WTC11 (cell line): ENCODE data around the gene LAPTM5. TPM values are rescaled to one million over a fixed set of nuclear protein-coding genes. Genes with fewer than 3 reads are reported as not detected.

Source experiments
- ATAC-seq: fragments of 200-7000 bp; cut with Tn5 transposase; 2 replicates; pipeline ENCODE4 v1.10.0; 2021; ENCODE audit warnings: mild to moderate bottlenecking, moderate library complexity
- CTCF ChIA-PET: fragments of 300-600 bp; sonication (Branson Sonifier 250); formaldehyde crosslinking; loops from one replicate; lab custom pipeline; 2021; ENCODE audit warnings: antibody characterized with exemption; lab: Charles Lee
- POLR2A ChIA-PET: fragments of 350-600 bp; sonication (Branson Sonifier 250); formaldehyde crosslinking; loops from one replicate; lab custom pipeline; 2021; ENCODE audit warnings: antibody characterized with exemption; lab: Charles Lee
- DNase-seq: peaks from one replicate; pipeline ENCODE4 v3.0.0; 2021; ENCODE audit warnings: low spot score
- H3K27ac Mint-ChIP-seq: 2 replicates; pipeline ENCODE4 v1.8.0; 2021; ENCODE audit warnings: mixed read lengths
- H3K27me3 Mint-ChIP-seq: 2 replicates; pipeline ENCODE4 v1.8.0; 2021; ENCODE audit warnings: low read depth, mild to moderate bottlenecking, moderate library complexity, mixed read lengths
- H3K36me3 Mint-ChIP-seq: 2 replicates; pipeline ENCODE4 v1.8.0; 2021; ENCODE audit warnings: mixed read lengths
- H3K4me1 Mint-ChIP-seq: 2 replicates; pipeline ENCODE4 v1.8.0; 2022; ENCODE audit warnings: mixed read lengths
- H3K4me3 Mint-ChIP-seq: 2 replicates; pipeline ENCODE4 v1.8.0; 2021; ENCODE audit warnings: mild to moderate bottlenecking, moderate library complexity, mixed read lengths
- H3K9me3 Mint-ChIP-seq: 2 replicates; pipeline ENCODE4 v1.8.0; 2021; ENCODE audit warnings: mixed read lengths
- ATF3 ChIP-seq: sonication (generic); formaldehyde crosslinking; conservative IDR thresholded peaks from 2 replicates; pipeline ENCODE4 v1.8.1; 2022; ENCODE audit warnings: mild to moderate bottlenecking, missing genetic modification reagents
- CDX4 ChIP-seq: fragments of 250-450 bp; sonication (Bioruptor Pico); IDR thresholded peaks from 2 replicates; pipeline ENCODE4 v1.9.0; 2021; ENCODE audit warnings: moderate library complexity, mild to moderate bottlenecking, inconsistent platforms, borderline replicate concordance
- CREB1 ChIP-seq: sonication (generic); formaldehyde crosslinking; IDR thresholded peaks from 2 replicates; pipeline ENCODE4 v1.8.0; 2023; ENCODE audit warnings: mild to moderate bottlenecking, missing genetic modification reagents
- FOXK1 ChIP-seq: sonication (generic); formaldehyde crosslinking; IDR thresholded peaks from 2 replicates; pipeline ENCODE4 v1.8.0; 2022; ENCODE audit warnings: mild to moderate bottlenecking, moderate library complexity, missing genetic modification reagents
- HMGA2 ChIP-seq: fragments of 250-450 bp; sonication (Bioruptor Pico); IDR thresholded peaks from 2 replicates; pipeline ENCODE4 v1.4.0; 2021; ENCODE audit warnings: mild to moderate bottlenecking, moderate library complexity
- JAZF1 ChIP-seq: fragments of 250-450 bp; sonication (Bioruptor Pico); IDR thresholded peaks from 2 replicates; pipeline ENCODE4 v1.9.0; 2021; ENCODE audit warnings: moderate library complexity, mild to moderate bottlenecking, inconsistent platforms
- KAT7 ChIP-seq: sonication (generic); formaldehyde crosslinking; IDR thresholded peaks from 2 replicates; pipeline ENCODE4 v1.8.1; 2023; ENCODE audit warnings: missing genetic modification reagents, mild to moderate bottlenecking, borderline replicate concordance
- NFYB ChIP-seq: sonication (generic); formaldehyde crosslinking; conservative IDR thresholded peaks from 2 replicates; pipeline ENCODE4 v1.8.0; 2022; ENCODE audit warnings: low read depth, missing genetic modification reagents
- PREB ChIP-seq: sonication (generic); formaldehyde crosslinking; IDR thresholded peaks from 2 replicates; pipeline ENCODE4 v1.8.1; 2022; ENCODE audit warnings: mild to moderate bottlenecking, missing genetic modification reagents, moderate library complexity, borderline replicate concordance
- SMAD3 ChIP-seq: sonication (generic); formaldehyde crosslinking; IDR thresholded peaks from 2 replicates; pipeline ENCODE4 v1.8.0; 2022; ENCODE audit warnings: missing genetic modification reagents, mild to moderate bottlenecking, borderline replicate concordance
- USF1 ChIP-seq: sonication (generic); formaldehyde crosslinking; IDR thresholded peaks from 2 replicates; pipeline ENCODE4 v1.8.0; 2022; ENCODE audit warnings: mild to moderate bottlenecking, missing genetic modification reagents
- ZNF138 ChIP-seq: sonication (generic); formaldehyde crosslinking; conservative IDR thresholded peaks from 2 replicates; pipeline ENCODE4 v1.8.1; 2022; ENCODE audit warnings: mild to moderate bottlenecking, moderate library complexity, missing genetic modification reagents
- ZNF317 ChIP-seq: sonication (generic); formaldehyde crosslinking; IDR thresholded peaks from 2 replicates; pipeline ENCODE4 v1.8.1; 2023; ENCODE audit warnings: low read depth, mild to moderate bottlenecking, moderate library complexity, missing genetic modification reagents, borderline replicate concordance
- ZNF423 ChIP-seq: fragments of 250-450 bp; sonication (Bioruptor Pico); IDR thresholded peaks from 2 replicates; pipeline ENCODE4 v2.1.2; 2022; ENCODE audit warnings: mild to moderate bottlenecking, moderate library complexity
- ZNF512 ChIP-seq: sonication (generic); formaldehyde crosslinking; IDR thresholded peaks from 2 replicates; pipeline ENCODE4 v1.8.1; 2022; ENCODE audit warnings: missing genetic modification reagents, borderline replicate concordance
- total RNA-seq: library from RNA; stranded (reverse); gene quantifications from 3 replicates; pipeline ENCODE4 v1.2.3, GENCODE V29; 2021
- TF ChIP-seq, protein P1 (sequence below): sonication (generic); formaldehyde crosslinking; IDR thresholded peaks from 2 replicates; pipeline ENCODE4 v1.8.1; 2023; ENCODE audit warnings: mild to moderate bottlenecking, missing genetic modification reagents, moderate library complexity
- TF ChIP-seq, protein P2 (sequence below): sonication (generic); formaldehyde crosslinking; IDR thresholded peaks from 2 replicates; pipeline ENCODE4 v1.8.1; 2022; ENCODE audit warnings: mild to moderate bottlenecking, moderate library complexity, missing genetic modification reagents
- TF ChIP-seq, protein P3 (sequence below): sonication (generic); formaldehyde crosslinking; IDR thresholded peaks from 2 replicates; pipeline ENCODE4 v1.8.1; 2023; ENCODE audit warnings: mild to moderate bottlenecking, missing genetic modification reagents, borderline replicate concordance
- TF ChIP-seq, protein P4 (sequence below): sonication (generic); formaldehyde crosslinking; IDR thresholded peaks from 2 replicates; pipeline ENCODE4 v1.8.1; 2023; ENCODE audit warnings: mild to moderate bottlenecking, missing genetic modification reagents

Gene LAPTM5
- total RNA-seq, 1 experiment from 2014 or later, result 1.3 TPM

GRCh38 chr1:30701258-30701633, 56.3 kb downstream of the LAPTM5 start:
- no peak for DNase-seq
- H3K9me3 Mint-ChIP-seq, result no peaks in the 10 kb centered on the region
- peaks cover 6% of the 10 kb centered on the region for H3K4me1 Mint-ChIP-seq
- no peak overlapping the region for H3K4me3 Mint-ChIP-seq
- no peaks in the 10 kb centered on the region for H3K36me3 Mint-ChIP-seq
- TF ChIP-seq FOXK1 (CRISPR knock-in tag), result no peak
- TF ChIP-seq ZNF512 (CRISPR knock-in tag), result no peak
- TF ChIP-seq PREB (CRISPR knock-in tag), result no peak
- TF ChIP-seq, protein P1, sequence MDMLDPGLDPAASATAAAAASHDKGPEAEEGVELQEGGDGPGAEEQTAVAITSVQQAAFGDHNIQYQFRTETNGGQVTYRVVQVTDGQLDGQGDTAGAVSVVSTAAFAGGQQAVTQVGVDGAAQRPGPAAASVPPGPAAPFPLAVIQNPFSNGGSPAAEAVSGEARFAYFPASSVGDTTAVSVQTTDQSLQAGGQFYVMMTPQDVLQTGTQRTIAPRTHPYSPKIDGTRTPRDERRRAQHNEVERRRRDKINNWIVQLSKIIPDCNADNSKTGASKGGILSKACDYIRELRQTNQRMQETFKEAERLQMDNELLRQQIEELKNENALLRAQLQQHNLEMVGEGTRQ, result no peak
- TF ChIP-seq, protein P2, sequence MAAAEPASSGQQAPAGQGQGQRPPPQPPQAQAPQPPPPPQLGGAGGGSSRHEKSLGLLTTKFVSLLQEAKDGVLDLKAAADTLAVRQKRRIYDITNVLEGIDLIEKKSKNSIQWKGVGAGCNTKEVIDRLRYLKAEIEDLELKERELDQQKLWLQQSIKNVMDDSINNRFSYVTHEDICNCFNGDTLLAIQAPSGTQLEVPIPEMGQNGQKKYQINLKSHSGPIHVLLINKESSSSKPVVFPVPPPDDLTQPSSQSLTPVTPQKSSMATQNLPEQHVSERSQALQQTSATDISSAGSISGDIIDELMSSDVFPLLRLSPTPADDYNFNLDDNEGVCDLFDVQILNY (CRISPR knock-in tag), result no peak
- no peak for TF ChIP-seq NFYB (CRISPR knock-in tag)
- no peak for TF ChIP-seq ZNF317
- no peak for TF ChIP-seq USF1
- TF ChIP-seq KAT7 (CRISPR knock-in tag), result no peak
- TF ChIP-seq ZNF138, result no peak
- TF ChIP-seq, protein P3, sequence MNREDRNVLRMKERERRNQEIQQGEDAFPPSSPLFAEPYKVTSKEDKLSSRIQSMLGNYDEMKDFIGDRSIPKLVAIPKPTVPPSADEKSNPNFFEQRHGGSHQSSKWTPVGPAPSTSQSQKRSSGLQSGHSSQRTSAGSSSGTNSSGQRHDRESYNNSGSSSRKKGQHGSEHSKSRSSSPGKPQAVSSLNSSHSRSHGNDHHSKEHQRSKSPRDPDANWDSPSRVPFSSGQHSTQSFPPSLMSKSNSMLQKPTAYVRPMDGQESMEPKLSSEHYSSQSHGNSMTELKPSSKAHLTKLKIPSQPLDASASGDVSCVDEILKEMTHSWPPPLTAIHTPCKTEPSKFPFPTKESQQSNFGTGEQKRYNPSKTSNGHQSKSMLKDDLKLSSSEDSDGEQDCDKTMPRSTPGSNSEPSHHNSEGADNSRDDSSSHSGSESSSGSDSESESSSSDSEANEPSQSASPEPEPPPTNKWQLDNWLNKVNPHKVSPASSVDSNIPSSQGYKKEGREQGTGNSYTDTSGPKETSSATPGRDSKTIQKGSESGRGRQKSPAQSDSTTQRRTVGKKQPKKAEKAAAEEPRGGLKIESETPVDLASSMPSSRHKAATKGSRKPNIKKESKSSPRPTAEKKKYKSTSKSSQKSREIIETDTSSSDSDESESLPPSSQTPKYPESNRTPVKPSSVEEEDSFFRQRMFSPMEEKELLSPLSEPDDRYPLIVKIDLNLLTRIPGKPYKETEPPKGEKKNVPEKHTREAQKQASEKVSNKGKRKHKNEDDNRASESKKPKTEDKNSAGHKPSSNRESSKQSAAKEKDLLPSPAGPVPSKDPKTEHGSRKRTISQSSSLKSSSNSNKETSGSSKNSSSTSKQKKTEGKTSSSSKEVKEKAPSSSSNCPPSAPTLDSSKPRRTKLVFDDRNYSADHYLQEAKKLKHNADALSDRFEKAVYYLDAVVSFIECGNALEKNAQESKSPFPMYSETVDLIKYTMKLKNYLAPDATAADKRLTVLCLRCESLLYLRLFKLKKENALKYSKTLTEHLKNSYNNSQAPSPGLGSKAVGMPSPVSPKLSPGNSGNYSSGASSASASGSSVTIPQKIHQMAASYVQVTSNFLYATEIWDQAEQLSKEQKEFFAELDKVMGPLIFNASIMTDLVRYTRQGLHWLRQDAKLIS (CRISPR knock-in tag), result no peak
- TF ChIP-seq, protein P4, sequence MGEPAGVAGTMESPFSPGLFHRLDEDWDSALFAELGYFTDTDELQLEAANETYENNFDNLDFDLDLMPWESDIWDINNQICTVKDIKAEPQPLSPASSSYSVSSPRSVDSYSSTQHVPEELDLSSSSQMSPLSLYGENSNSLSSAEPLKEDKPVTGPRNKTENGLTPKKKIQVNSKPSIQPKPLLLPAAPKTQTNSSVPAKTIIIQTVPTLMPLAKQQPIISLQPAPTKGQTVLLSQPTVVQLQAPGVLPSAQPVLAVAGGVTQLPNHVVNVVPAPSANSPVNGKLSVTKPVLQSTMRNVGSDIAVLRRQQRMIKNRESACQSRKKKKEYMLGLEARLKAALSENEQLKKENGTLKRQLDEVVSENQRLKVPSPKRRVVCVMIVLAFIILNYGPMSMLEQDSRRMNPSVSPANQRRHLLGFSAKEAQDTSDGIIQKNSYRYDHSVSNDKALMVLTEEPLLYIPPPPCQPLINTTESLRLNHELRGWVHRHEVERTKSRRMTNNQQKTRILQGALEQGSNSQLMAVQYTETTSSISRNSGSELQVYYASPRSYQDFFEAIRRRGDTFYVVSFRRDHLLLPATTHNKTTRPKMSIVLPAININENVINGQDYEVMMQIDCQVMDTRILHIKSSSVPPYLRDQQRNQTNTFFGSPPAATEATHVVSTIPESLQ (CRISPR knock-in tag), result no peak
- H3K27me3 Mint-ChIP-seq, result no peaks in the 10 kb centered on the region
- H3K27ac Mint-ChIP-seq, result no peak overlapping the region
- ChIA-PET CTCF (no interaction called here), POLR2A (no interaction called here)
- ATAC-seq, result no peak

- no peak overlapping the region for H3K27ac Mint-ChIP-seq
- no peak overlapping the region for H3K4me3 Mint-ChIP-seq
- ChIA-PET POLR2A (no interaction called here), CTCF (no interaction called here)
- H3K27me3 Mint-ChIP-seq, result no peaks in the 10 kb centered on the region
- H3K9me3 Mint-ChIP-seq, result no peaks in the 10 kb centered on the region
- DNase-seq (no peak), ATAC-seq (no peak)
- H3K4me1 Mint-ChIP-seq, result peaks cover 6% of the 10 kb centered on the region
- no peaks in the 10 kb centered on the region for H3K36me3 Mint-ChIP-seq
- TF ChIP-seq, protein P1, result no peak
- TF ChIP-seq ATF3 (CRISPR knock-in tag), result no peak
- TF ChIP-seq HMGA2, result no peak
- TF ChIP-seq SMAD3, result no peak
- no peak for TF ChIP-seq CDX4
- TF ChIP-seq CREB1 (CRISPR knock-in tag), result no peak
- no peak for TF ChIP-seq JAZF1 (CRISPR knock-in tag)
- TF ChIP-seq ZNF423 (CRISPR knock-in tag), result no peak
Observed at GRCh38 chr1:30700528-30701257, 56.9 kb downstream of the LAPTM5 start.
